D721Med (cell line): ENCODE results near the gene MYMK.

Experiments used
- DNase-seq: peaks from one replicate; pipeline ENCODE4 v3.0.0; 2011; ENCODE audit warnings: low spot score; ENCODE audit not compliant: insufficient read length
- FAIRE-seq: peaks from 2 replicates; lab custom pipeline; 2011; peaks lifted over from hg19 to GRCh38; lab: Jason Lieb, UNC
- CTCF ChIP-seq: IDR thresholded peaks from 2 replicates; pipeline ENCODE4 v1.5.1; 2012; ENCODE audit warnings: mild to moderate bottlenecking, control low read depth; ENCODE audit not compliant: insufficient read depth; ENCODE audit errors: missing control alignments

The MYMK gene

GRCh38 chr9:133499892-133500270 lies 24.9 kb downstream of the MYMK start:
- no peak for TF ChIP-seq CTCF
- FAIRE-seq (no peak), DNase-seq (no peak)

GRCh38 chr9:133499132-133499891 lies 25.4 kb downstream of the MYMK start:
- TF ChIP-seq CTCF: no peak
- DNase-seq (no peak), FAIRE-seq (no peak)

- DNase-seq (no peak), FAIRE-seq (no peak)
- no peak for TF ChIP-seq CTCF
These were observed 27.6 kb downstream of the MYMK start for GRCh38 chr9:133496861-133497842.

- DNase-seq: no peak
- no peak for FAIRE-seq
- TF ChIP-seq CTCF: no peak
These were observed 29.1 kb downstream of the MYMK start for GRCh38 chr9:133495327-133496293.

- TF ChIP-seq CTCF: no peak
- FAIRE-seq: no peak
These were observed 30.0 kb downstream of the MYMK start for GRCh38 chr9:133494636-133495326.

More at GRCh38 chr9:133494636-133495326, 30.0 kb downstream of the MYMK start:
- no peak for DNase-seq
